GM19397 (cell line): Measurements from ENCODE around the gene ADAMTS6.

Source experiments
- ATAC-seq: cut with Tn5 transposase; IDR thresholded peaks from one replicate; pipeline ENCODE4 v1.9.1; 2021; ENCODE audit warnings: mild to moderate bottlenecking, moderate library complexity; ENCODE audit not compliant: unreplicated experiment

The ADAMTS6 gene

GRCh38 chr5:65156933-65157332, 324.8 kb downstream of the ADAMTS6 start:
- ATAC-seq, result no peak

- ATAC-seq, result no peak
Measured at GRCh38 chr5:65152131-65152530, 329.6 kb downstream of the ADAMTS6 start.

- ATAC-seq, result no peak
Measured at GRCh38 chr5:65151614-65152013, 330.1 kb downstream of the ADAMTS6 start.

- ATAC-seq, result no peak
Measured at GRCh38 chr5:65150599-65151304, 331.0 kb downstream of the ADAMTS6 start.

- ATAC-seq, result no peak
Measured at GRCh38 chr5:65149827-65150226, 331.9 kb downstream of the ADAMTS6 start.

- ATAC-seq, result no peak
Measured at GRCh38 chr5:65144136-65144871, 337.4 kb downstream of the ADAMTS6 start.

- ATAC-seq, result no peak
Measured at GRCh38 chr5:65142511-65143011, 339.2 kb downstream of the ADAMTS6 start.

GRCh38 chr5:65142016-65142415, 339.7 kb downstream of the ADAMTS6 start:
- ATAC-seq, result no peak

- no peak for ATAC-seq
Measured at GRCh38 chr5:65141493-65141892, 340.2 kb downstream of the ADAMTS6 start.

GRCh38 chr5:65137631-65138030, 344.1 kb downstream of the ADAMTS6 start:
- ATAC-seq, result no peak

GRCh38 chr5:65133477-65134110, 348.1 kb downstream of the ADAMTS6 start:
- ATAC-seq, result no peak

GRCh38 chr5:65132386-65132785, 349.3 kb downstream of the ADAMTS6 start:
- no peak for ATAC-seq

- ATAC-seq, result no peak
Measured at GRCh38 chr5:65128226-65128625, 353.5 kb downstream of the ADAMTS6 start.

GRCh38 chr5:65127161-65127901, 354.4 kb downstream of the ADAMTS6 start:
- ATAC-seq, result no peak

GRCh38 chr5:65126542-65127069, 355.1 kb downstream of the ADAMTS6 start:
- no peak for ATAC-seq

- ATAC-seq, result no peak
Measured at GRCh38 chr5:65125591-65126541, 355.9 kb downstream of the ADAMTS6 start.

- no peak for ATAC-seq
Measured at GRCh38 chr5:65121880-65122436, 359.8 kb downstream of the ADAMTS6 start.

GRCh38 chr5:65120371-65120967, 361.3 kb downstream of the ADAMTS6 start:
- no peak for ATAC-seq

- no peak for ATAC-seq
Measured at GRCh38 chr5:65117525-65117924, 364.2 kb downstream of the ADAMTS6 start.
